ENCODE measurements around the gene VEGFA. TPM values are rescaled to one million over a fixed set of nuclear protein-coding genes. Genes with fewer than 3 reads are reported as not detected.

Gene VEGFA
- total and polyA plus RNA-seq, 2 of the 8 experiments (the other 6 are each of a cell fraction or from before 2014, with no cell fraction given) = 42.2 to 58.5 TPM

- TF ChIP-seq RBBP5 (IDR thresholded peaks at IDR 0.05; ENCODE audit: borderline replicate concordance, low read depth, low read length) = no peak
Measured at GRCh38 chr6:43739642-43740091, 30.3 kb upstream of the VEGFA start (continued).
